NB4 (cell line): ENCODE measurements around the gene EBF4.

Source experiments
- MYC ChIP-seq: IDR thresholded peaks from 2 replicates; pipeline ENCODE4 v1.6.1; 2011; ENCODE audit warnings: low read depth, low read length
- POLR2A ChIP-seq: IDR thresholded peaks from 2 replicates; pipeline ENCODE4 v1.6.1; 2011; ENCODE audit warnings: mild to moderate bottlenecking; ENCODE audit not compliant: insufficient read length; ENCODE audit errors: extremely low read depth
- TF ChIP-seq, protein P1 (sequence below): IDR thresholded peaks from one replicate; pipeline ENCODE4 v1.5.1; 2012; ENCODE audit warnings: low read depth, low read length
- TF ChIP-seq, protein P2 (sequence below): IDR thresholded peaks from 2 replicates; pipeline ENCODE4 v1.6.1; 2011; ENCODE audit warnings: low read depth, low read length

DNA sequence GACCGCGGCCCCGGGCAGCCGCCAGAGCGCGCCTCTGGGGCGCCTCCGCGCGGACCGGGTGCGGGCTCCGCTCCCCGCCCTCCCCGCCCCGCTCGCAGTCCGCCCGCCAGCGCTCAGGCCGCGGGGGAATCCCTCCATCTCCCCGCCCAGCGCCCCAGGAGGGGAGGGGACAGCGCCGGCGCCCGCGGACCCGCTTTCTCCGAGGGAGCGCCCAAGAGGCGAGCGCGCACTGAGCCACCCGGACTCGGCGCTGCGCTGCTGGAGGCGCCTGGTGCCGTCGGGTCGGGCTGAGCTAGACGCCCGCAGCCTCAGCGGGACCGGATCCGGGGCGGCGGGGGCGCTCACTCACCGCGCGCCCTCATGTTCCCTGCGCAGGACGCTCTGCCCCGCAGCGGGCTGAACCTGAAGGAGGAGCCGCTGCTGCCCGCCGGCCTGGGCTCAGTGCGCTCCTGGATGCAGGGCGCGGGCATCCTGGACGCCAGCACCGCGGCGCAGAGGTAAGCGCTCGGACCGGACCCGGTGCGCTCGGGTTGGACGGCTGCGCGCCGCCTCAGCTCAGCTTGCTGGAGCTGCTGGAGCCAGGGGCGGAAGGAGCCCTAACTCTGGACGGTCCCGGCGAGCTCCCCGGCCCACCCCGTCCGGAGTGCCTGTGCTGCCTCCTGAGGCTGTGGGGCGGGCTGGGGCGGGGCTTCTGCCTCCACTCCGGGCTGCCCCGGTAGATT is 867 bp downstream of the EBF4 start:
- TF ChIP-seq, protein P1, sequence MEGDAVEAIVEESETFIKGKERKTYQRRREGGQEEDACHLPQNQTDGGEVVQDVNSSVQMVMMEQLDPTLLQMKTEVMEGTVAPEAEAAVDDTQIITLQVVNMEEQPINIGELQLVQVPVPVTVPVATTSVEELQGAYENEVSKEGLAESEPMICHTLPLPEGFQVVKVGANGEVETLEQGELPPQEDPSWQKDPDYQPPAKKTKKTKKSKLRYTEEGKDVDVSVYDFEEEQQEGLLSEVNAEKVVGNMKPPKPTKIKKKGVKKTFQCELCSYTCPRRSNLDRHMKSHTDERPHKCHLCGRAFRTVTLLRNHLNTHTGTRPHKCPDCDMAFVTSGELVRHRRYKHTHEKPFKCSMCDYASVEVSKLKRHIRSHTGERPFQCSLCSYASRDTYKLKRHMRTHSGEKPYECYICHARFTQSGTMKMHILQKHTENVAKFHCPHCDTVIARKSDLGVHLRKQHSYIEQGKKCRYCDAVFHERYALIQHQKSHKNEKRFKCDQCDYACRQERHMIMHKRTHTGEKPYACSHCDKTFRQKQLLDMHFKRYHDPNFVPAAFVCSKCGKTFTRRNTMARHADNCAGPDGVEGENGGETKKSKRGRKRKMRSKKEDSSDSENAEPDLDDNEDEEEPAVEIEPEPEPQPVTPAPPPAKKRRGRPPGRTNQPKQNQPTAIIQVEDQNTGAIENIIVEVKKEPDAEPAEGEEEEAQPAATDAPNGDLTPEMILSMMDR: no peak
- TF ChIP-seq, protein P2, sequence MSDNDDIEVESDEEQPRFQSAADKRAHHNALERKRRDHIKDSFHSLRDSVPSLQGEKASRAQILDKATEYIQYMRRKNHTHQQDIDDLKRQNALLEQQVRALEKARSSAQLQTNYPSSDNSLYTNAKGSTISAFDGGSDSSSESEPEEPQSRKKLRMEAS: no peak
- no peak for TF ChIP-seq POLR2A
- no peak for TF ChIP-seq MYC
